Neural progenitor cell (in vitro differentiated cells): ENCODE results near the gene CAV2.

Source experiments
- EZH2 ChIP-seq: fragments of 200-600 bp; sonication (generic); IDR thresholded peaks from 2 replicates; pipeline ENCODE4 v1.6.1; 2017; ENCODE audit warnings: antibody characterized with exemption, mild to moderate bottlenecking, moderate library complexity
- EZH2phosphoT487 ChIP-seq: fragments of 200-600 bp; sonication (generic); IDR thresholded peaks from 2 replicates; pipeline ENCODE4 v1.6.1; 2017; ENCODE audit warnings: antibody characterized with exemption
- TF ChIP-seq, protein P1 (sequence below): fragments of 200-600 bp; sonication (generic); IDR thresholded peaks from 2 replicates; pipeline ENCODE4 v1.5.1; 2017; ENCODE audit warnings: antibody characterized with exemption, mild to moderate bottlenecking

DNA sequence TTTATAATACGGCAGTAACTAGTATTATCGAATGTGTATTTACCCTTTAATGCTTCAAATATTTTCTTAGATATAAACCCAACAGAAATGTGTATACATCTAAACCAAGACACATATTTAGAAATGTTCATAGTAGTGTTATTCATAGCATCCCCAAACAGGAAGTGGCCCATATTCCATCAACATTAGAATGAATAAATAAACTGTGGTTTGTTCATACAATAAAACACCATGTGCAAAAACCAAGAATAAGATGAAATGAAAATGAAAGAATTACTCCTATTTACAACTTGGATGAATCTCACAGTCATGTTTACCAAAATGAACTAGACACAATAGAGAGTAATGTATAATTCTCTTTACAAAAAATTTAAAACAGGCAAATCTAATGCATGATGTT is 9.2 kb upstream of the CAV2 start:
- TF ChIP-seq, protein P1, sequence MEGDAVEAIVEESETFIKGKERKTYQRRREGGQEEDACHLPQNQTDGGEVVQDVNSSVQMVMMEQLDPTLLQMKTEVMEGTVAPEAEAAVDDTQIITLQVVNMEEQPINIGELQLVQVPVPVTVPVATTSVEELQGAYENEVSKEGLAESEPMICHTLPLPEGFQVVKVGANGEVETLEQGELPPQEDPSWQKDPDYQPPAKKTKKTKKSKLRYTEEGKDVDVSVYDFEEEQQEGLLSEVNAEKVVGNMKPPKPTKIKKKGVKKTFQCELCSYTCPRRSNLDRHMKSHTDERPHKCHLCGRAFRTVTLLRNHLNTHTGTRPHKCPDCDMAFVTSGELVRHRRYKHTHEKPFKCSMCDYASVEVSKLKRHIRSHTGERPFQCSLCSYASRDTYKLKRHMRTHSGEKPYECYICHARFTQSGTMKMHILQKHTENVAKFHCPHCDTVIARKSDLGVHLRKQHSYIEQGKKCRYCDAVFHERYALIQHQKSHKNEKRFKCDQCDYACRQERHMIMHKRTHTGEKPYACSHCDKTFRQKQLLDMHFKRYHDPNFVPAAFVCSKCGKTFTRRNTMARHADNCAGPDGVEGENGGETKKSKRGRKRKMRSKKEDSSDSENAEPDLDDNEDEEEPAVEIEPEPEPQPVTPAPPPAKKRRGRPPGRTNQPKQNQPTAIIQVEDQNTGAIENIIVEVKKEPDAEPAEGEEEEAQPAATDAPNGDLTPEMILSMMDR: no peak
- TF ChIP-seq EZH2: no peak
- no peak for TF ChIP-seq EZH2phosphoT487
